T-helper 22 cell (primary cell): ENCODE data around the gene LINGO3.

Experiments
- DNase-seq: peaks from one replicate; pipeline ENCODE4 v3.0.0-alpha.2; 2020; ENCODE audit warnings: low read depth

LINGO3 gene

DNA sequence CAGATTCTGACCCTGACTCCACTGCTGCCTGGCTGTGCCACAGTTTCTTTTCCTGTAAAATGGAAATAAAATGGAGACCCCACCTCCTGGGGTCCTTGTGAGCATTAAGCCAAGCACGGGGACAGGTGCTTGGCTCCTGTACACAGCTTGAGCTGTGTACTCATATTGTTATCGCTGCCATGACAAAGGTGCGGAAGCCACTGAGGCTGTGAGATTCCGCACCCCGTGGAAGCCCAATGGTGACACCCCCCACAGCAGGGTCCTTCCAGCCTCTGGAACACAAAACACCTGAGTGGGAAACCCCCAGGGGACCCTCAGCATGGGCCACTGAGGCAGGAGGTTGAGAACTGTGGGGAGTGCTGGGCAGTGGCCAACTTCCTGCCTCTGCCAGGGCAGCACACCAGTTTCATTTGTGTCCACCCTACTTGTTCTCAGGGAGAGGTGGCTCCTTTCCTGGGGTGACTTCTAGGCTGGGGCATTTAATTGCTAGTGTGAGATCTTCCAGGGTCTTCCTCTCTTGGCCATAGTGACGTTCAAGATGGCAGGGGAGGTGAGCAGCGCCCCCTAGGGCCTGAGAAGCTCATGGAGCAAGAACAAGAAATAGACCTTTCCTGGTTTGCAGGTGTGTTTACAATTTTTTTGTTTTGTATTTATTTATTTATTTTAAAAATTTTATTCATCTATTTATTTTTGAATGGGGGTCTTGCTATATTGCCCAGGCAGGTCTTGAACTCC is 46.3 kb downstream of the LINGO3 start:
- DNase-seq: no peak

DNA sequence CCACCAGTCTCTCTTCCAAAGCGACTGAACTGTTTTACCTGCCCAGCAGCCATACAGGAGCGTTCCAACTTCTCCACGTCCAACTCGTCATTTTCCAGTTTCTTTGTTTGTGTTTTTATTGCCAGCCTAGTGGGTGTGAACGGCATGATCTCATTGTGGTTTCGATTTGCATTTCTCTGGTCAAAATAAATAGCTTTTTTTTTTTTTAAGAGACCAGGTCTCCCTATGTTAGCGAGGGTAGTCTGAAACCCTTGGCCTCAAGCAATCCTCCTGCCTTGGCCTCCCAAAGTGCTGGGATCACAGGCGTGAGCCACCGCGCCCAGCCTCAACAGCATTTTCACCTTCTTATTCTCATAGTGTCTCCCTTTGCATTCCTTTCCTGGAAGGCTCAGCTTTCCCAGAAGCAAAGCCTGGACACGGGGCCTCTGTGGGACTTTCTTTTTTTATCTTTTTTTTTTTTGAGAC is 47.6 kb downstream of the LINGO3 start:
- no peak for DNase-seq

GRCh38 chr19:2259336-2259735 is 48.6 kb downstream of the LINGO3 start:
- no peak for DNase-seq
